A549 treated with AZD9567 at 1 μM for 4 hours (cell line): ENCODE data around the gene SF3B2. TPM values are rescaled to one million over a fixed set of nuclear protein-coding genes. Genes with fewer than 3 reads are reported as not detected.

ENCODE experiments used
- total RNA-seq: library from RNA; stranded (reverse); fragments of 200-300 nt; extraction: Qiagen RNA extraction; gene quantifications from 5 replicates; pipeline ENCODE4 v1.2.3, GENCODE V29; 2022; ENCODE audit not compliant: insufficient read depth

Gene SF3B2, protein sequence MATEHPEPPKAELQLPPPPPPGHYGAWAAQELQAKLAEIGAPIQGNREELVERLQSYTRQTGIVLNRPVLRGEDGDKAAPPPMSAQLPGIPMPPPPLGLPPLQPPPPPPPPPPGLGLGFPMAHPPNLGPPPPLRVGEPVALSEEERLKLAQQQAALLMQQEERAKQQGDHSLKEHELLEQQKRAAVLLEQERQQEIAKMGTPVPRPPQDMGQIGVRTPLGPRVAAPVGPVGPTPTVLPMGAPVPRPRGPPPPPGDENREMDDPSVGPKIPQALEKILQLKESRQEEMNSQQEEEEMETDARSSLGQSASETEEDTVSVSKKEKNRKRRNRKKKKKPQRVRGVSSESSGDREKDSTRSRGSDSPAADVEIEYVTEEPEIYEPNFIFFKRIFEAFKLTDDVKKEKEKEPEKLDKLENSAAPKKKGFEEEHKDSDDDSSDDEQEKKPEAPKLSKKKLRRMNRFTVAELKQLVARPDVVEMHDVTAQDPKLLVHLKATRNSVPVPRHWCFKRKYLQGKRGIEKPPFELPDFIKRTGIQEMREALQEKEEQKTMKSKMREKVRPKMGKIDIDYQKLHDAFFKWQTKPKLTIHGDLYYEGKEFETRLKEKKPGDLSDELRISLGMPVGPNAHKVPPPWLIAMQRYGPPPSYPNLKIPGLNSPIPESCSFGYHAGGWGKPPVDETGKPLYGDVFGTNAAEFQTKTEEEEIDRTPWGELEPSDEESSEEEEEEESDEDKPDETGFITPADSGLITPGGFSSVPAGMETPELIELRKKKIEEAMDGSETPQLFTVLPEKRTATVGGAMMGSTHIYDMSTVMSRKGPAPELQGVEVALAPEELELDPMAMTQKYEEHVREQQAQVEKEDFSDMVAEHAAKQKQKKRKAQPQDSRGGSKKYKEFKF
- total RNA-seq = 161 to 190 TPM (median 171 TPM) in 5 replicates

GRCh38 chr11:66051766-66052663, at the start of gene SF3B2:
Gene SF3B2 (plus strand): TSS chr11:66052364. CDS start chr11:66052385, 21 bp downstream.

DNA sequence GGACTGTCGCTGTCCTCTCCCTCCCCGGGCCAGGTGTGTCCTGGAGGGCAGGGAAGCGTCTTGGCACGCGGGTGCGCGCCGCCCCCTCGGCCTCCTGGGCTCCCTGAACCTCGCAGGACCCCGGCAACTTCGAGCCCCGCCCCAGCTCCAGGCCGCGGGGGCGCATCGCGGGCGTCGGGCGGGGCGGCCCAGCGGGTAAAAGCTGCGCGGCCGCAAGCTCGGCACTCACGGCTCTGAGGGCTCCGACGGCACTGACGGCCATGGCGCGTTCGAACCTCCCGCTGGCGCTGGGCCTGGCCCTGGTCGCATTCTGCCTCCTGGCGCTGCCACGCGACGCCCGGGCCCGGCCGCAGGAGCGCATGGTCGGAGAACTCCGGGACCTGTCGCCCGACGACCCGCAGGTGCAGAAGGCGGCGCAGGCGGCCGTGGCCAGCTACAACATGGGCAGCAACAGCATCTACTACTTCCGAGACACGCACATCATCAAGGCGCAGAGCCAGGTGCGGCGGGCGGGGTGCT, 40.3 kb upstream of the SF3B2 start, which contains the start of gene CST6:
TSS of gene CST6 (plus strand) at position 224 of the 519 bp plus-strand sequence. CDS start at position 261, 37 bp downstream.

DNA sequence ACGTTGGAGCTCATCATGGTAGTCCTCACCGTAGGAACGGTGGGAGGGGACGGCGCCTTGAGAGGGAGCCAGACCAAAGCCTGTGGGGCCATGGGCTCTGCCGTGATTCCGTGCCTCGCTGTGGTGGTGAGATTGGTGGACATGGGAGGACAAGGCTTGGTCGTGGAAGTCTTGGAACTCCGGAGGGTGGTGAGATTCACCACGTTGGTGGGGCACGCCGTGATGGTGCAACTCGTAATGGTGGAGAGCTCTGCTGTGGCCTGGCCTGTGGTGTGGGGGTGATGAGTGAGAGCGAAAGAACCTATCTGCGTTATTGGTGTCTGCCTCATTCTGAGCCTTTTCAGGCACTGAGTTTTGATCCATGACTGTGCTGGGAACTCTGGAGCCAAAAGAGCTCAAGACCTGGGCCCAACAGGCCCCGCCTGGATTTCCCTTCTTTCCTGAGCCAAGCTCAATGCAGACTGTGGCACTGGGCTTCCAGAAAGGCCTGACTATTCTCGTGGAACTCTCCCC, 26.1 kb upstream of the SF3B2 start, which contains the start of gene CATSPER1:
TSS of gene CATSPER1 (minus strand) at position 463 of the 513 bp plus-strand sequence. CDS start at position 363, 100 bp downstream.

DNA sequence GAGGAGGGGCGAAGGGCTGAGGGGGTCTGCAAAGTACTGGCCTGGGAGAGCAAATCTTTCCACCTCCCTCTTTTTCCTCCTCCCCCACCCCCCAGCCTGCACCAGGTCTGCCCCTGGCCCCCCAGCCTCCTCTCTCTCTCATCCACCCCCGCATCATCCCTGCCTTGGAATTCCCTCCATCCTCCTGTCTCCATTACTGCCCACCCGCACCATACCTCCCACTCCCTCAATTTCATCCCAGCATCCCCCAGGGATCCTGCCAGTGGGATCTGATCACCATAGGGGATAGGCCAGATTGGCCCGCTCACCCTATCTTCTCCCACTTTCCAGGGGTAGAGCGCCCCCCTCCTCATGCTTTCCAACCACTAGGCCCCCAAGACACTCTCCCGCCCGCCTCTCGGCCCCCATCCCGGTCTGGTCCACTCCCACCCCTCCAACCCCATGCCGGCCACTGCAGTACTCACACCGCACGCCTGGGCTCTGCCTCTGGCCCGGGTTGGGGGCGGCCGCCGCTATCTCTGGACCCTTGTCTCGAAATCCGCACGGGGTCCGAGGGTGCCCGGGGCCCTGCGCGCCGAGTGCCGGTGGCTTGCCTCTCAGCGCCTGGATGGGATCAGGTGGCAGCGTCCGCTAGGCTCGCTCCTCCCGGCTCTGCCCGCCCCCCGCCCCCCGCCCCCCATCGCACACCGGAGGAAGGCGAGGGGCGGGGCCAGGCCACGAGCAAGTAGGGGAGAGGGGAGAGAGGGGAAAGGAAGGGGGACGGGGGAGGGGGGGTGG, 3.4 kb upstream of the SF3B2 start, which contains the start of gene GAL3ST3:
TSS of gene GAL3ST3 (minus strand) at position 615 of the 777 bp plus-strand sequence. CDS start 3,746 bp downstream, outside the sequence.

DNA sequence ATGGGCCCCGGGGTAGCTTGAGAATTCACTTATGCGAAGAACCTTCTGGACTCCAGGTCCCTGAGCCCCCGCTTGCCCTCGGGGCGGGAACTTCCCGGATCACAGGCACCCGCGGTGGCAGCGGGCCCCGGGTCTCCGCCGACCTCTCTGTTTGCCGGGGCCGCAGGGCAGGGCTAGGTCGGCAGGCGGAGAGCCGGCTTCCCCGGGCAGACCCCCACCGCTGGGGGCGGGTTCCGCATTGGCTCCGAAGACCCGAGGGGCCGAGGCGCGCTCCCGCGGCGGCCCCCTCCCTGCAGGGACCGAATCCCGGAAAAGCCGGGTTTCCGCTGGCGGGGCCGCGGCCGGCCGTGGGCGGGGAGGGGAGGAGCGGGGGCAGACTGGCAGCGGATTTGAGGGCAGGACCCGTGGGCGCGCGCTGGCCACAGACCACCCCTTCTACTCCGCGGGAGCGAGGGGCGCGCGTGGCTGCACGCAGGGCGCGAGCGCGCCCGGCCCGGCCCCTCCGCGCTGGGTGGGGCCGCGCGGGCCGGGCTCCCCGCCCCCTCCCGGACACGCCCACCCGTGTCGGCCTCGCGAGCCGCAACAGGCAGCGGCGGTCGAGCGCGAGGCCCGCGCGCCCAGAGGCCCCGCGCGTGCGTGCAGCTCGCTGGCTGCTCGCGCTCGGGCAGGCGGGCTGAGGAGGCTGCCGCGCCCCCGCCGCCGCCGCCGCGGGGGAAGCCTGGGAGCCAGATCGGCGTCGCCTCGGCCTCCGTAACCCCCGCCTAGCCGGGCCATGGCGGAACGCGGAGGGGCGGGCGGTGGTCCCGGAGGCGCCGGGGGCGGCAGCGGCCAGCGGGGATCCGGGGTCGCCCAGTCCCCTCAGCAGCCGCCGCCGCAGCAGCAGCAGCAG, 17.8 kb downstream of the SF3B2 start, which contains the start of gene PACS1:
TSS of gene PACS1 (plus strand) at position 558 of the 889 bp plus-strand sequence. CDS start at position 773, 215 bp downstream.

Other genes starting within 250 kb of the SF3B2 start
- gene SNX32, start 218.4 kb upstream of the SF3B2 start, total RNA-seq = 0.08 to 0.10 TPM (median 0.10 TPM) in 3 of 5 replicates, not detected in the others
- gene CFL1, start 194.2 kb upstream of the SF3B2 start, total RNA-seq = 2,195 to 2,429 TPM (median 2,317 TPM) in 5 replicates
- gene MUS81, start 191.9 kb upstream of the SF3B2 start, total RNA-seq = 18.2 to 33.2 TPM (median 29.7 TPM) in 5 replicates
- gene EFEMP2, start 179.6 kb upstream of the SF3B2 start, total RNA-seq = 0.54 to 1.7 TPM (median 1.3 TPM) in 4 of 5 replicates, not detected in the other
- 0.09 TPM in 3 of 5 replicates, not detected in the others for gene CTSW, start 172.5 kb upstream of the SF3B2 start, total RNA-seq
- gene FIBP, start 163.9 kb upstream of the SF3B2 start, total RNA-seq = 84.8 to 112 TPM (median 86.9 TPM) in 5 replicates
- 28.3 to 53.4 TPM (median 46.1 TPM) in 5 replicates for gene CCDC85B, start 161.7 kb upstream of the SF3B2 start, total RNA-seq
- gene FOSL1, start 152.0 kb upstream of the SF3B2 start, total RNA-seq = 119 to 205 TPM (median 139 TPM) in 5 replicates
- 34.9 to 51.5 TPM (median 45.0 TPM) in 5 replicates for gene C11orf68, start 133.3 kb upstream of the SF3B2 start, total RNA-seq
- 129 to 249 TPM (median 206 TPM) in 5 replicates for gene DRAP1, start 132.9 kb upstream of the SF3B2 start, total RNA-seq
- gene TSGA10IP, start 106.9 kb upstream of the SF3B2 start, total RNA-seq = 0.25 TPM in 1 of 5 replicates, not detected in the others
- 45.1 to 62.7 TPM (median 60.4 TPM) in 5 replicates for gene SART1, start 90.6 kb upstream of the SF3B2 start, total RNA-seq
- gene EIF1AD, start 50.2 kb upstream of the SF3B2 start, total RNA-seq = 38.4 to 48.6 TPM (median 42.4 TPM) in 5 replicates
- 271 to 480 TPM (median 473 TPM) in 5 replicates for gene BANF1, start 49.9 kb upstream of the SF3B2 start, total RNA-seq
- not detected in 5 replicates for gene CST6, start 40.4 kb upstream of the SF3B2 start, total RNA-seq
- 0.71 to 1.2 TPM (median 1.1 TPM) in 4 of 5 replicates, not detected in the other for gene CATSPER1, start 25.9 kb upstream of the SF3B2 start, total RNA-seq
- gene GAL3ST3, start 3.2 kb upstream of the SF3B2 start, total RNA-seq = not detected in 5 replicates
- 61.1 to 87.1 TPM (median 78.1 TPM) in 5 replicates for gene PACS1, start 17.9 kb downstream of the SF3B2 start, total RNA-seq
- 40.0 to 50.4 TPM (median 45.9 TPM) in 5 replicates for gene KLC2, start 205.3 kb downstream of the SF3B2 start, total RNA-seq
- 130 to 148 TPM (median 140 TPM) in 5 replicates for gene RAB1B, start 216.3 kb downstream of the SF3B2 start, total RNA-seq
- gene CNIH2, start 225.8 kb downstream of the SF3B2 start, total RNA-seq = 2.3 to 2.6 TPM (median 2.5 TPM) in 4 of 5 replicates, not detected in the other
- 113 to 127 TPM (median 120 TPM) in 5 replicates for gene YIF1A, start 236.8 kb downstream of the SF3B2 start, total RNA-seq
- 2.3 to 3.9 TPM (median 3.9 TPM) in 5 replicates for gene TMEM151A, start 239.5 kb downstream of the SF3B2 start, total RNA-seq